ENCODE results near the gene LPAR2.
A peak's percentile ranks its signal among the peaks of the same experiment; 100 is the strongest.

LPAR2 gene

DNA sequence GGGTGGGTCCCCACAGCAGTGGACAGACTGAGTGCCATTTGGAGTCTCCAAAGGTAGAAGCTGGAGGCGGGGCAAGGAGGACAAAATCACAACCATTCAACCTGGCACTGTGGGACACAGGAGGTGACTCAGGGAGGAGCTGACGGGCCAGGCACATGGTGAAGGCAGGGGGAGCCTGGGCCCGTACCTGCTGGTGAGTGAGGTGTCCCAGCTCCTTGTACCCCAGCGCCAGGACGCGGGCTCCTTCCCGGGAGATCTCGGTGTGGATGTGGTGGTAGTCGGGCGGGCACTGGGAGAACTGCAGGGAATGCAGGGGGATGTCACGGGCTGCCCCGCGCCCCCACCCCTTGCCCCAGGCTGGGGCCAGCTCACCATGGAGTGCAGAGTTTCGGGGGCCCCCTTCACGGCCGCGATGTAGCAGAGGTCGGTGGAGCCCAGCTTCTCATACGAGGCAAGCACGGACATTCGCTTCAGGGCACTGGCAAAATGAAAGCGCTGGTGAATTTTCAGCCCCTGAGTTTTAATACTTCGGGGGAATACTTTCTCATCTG is 25.7 kb upstream of the LPAR2 start:
- DNase-seq (ENCODE audit: low spot score) = no peak

GRCh38 chr19:19652482-19653295 is 24.7 kb upstream of the LPAR2 start:
- DNase-seq (ENCODE audit: low spot score) = peak; percentile 65

GRCh38 chr19:19651076-19651475 is 23.1 kb upstream of the LPAR2 start:
- peak; percentile 64 for DNase-seq (ENCODE audit: low spot score)

GRCh38 chr19:19650331-19650730 is 22.3 kb upstream of the LPAR2 start:
- DNase-seq (ENCODE audit: low spot score) = no peak

DNA sequence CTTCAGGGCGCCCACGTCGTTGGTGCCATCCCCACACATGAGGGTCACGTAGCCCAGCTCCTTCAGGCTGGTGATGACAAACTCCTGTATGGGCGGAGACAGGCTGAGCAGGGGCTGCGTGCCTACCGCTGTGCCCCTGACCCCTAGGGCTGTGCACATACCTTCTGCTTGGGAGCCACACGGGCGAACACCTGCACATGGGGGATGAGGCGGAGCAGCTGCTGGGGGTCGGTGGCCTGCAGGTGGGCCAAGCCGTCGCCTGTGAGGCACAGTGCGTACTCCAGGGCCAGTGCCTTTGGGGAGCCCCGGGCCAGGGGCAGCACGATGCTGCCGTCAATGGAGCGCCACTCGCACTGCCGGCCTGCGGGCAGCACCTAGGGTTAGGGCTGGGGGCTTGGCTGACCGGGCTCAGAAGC is 21.6 kb upstream of the LPAR2 start:
- DNase-seq (ENCODE audit: low spot score) = no peak

DNA sequence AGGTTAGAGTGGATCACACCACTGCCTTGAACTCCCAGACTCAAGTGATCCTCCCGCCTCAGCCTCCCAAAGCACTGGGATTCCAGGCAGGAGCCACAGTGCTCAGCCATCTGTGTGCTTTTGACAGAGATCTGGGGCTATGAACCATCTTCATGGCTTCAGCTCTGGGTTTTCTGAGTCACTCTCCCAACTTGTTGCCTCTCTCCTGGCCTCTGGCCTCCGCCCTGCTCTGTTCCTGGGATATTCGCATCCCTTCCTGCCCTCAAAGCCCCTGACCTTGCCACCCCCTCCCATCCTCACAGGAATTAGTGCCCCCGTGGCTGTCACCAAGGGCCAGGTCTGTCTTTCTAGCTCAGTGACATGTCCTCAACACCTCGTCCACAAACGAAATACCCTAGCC is 21.1 kb upstream of the LPAR2 start:
- no peak for DNase-seq (ENCODE audit: low spot score)

DNA sequence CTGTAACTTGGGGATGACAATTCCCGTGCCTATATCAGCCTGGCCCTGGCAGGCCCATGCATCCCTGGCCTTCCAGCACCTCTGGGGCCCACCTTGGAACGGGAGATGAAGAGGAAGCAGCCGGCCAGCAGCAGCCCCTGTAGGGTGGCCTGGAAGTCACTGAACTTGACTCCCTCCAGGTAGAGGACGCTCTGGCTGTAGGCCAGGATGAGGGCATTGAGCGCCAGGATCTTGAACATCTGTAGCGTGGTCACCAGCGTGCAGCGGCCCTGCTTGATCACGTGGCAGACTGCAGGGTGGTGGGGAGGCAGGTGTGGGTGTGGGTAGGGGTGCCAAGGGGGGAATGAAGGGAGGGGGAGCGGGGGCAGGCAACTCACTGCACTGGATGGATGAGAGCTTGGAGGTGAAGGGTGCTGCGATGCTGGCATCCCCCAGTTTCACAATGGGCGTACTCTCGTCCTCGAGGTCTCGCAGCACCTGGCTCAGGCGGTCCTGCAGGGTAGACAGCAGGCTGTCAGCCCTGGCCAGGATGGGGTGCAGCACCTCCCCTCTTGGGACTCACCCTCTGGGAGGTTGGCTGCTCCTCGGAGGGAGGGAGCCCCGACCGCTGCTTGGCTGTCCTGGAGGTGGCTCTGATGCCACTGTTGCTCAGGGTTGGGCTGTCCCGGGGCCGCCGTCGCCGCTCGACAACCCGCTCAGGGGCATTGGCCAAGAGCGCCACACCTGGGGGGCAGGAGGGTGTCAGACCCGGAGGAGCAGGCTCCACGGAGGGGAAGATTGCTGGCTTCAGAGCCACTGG is 19.2 kb upstream of the LPAR2 start:
- DNase-seq (ENCODE audit: low spot score) = no peak

GRCh38 chr19:19645233-19645870 is 17.3 kb upstream of the LPAR2 start:
- no peak for DNase-seq (ENCODE audit: low spot score)

DNA sequence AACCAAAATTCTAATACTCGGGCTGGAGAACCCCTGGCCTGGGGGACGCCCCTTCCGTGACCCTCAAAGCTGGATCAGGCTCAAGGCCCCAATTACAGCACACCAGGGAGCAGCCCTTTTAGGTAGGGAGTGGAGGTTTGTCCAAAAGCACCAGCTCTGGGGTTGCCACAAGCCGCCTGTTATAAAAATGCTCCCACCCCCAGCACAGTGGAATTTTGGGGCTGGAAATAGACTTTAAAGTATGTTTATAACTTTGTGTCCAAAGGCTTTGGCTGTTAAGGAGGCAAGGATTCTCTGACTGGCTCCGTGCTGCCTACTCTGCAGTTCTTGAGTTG is 16.0 kb upstream of the LPAR2 start:
- DNase-seq (ENCODE audit: low spot score) = no peak

DNA sequence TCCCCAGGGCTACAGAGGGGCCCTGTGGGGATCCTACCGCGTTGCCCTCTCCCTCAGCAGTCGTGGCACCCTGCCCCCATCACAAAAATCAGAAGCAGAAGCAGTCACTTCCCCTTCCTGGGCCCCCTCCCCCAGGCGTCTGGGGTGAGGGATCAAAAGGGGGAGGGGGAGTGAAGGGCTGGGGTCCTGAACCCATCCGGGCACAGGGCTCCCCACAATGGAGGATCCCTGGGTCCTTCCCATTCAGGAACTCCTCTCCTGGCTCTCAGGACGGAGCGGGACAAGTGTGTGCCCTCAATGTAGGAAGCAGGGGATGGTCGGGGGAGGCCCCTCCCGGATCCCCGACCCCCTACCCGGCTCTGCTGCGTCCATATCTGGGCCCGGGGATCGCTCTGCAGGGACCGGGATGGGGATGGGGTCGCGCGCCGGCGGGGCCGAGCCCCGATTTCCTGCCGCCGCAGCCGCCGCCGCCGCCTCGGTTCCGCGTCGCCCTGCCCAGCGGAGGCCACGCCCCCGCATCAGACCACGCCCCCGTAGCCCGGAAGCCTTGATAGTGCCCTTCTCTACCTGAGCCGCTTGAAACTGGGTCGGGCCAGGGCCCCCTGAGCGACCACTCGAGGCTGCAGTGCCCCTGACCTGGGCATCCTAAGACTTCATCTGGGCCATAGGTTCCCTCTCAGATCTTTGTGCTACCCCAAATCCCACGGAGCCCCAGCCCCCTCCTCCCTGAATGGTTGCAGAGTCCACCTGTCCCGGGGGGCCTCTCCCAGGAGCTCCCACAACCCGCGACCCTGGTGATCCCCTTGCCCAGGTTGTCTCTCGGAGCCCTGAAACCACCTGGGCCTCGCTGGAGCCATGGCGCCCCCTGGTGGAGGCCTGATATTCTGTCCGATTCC is 15.4 kb upstream of the LPAR2 start, which contains the start of gene GMIP:
Gene GMIP, minus strand, starts transcription at position 500 of the 896 bp plus-strand sequence. Its CDS starts 128 bp downstream, at position 372.
- peak; percentile 82 for DNase-seq (ENCODE audit: low spot score)

DNA sequence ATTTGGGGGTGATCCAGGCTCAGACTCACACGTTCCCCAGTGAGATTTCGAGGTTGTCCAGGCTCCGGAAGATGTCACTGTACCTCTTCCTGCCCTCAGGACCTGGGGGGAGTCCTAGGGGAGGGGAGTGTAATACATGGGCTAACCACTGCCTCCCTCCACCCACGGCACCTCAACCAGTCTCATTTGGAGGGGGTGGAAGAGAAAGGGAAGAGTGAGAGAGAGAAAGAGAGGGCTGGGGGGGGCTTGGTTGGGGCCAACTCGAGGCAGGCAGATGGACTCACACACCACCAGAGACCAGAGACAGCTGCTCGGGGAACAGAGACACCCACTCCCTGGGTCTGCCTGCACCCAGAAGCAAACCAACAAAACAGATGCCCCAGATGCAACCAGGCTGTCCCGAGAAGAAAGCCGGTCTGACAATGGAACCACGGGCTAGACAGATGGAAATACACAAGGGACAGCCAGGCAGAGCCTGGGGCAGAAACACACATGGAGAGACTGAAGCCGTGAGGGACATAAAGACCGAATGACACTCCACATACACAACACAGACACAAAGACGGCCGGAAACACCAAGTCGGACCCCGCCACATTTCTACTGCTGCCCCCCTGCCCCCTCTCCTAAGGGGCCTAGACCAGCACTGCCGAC is 14.6 kb upstream of the LPAR2 start:
- no peak for DNase-seq (ENCODE audit: low spot score)

DNA sequence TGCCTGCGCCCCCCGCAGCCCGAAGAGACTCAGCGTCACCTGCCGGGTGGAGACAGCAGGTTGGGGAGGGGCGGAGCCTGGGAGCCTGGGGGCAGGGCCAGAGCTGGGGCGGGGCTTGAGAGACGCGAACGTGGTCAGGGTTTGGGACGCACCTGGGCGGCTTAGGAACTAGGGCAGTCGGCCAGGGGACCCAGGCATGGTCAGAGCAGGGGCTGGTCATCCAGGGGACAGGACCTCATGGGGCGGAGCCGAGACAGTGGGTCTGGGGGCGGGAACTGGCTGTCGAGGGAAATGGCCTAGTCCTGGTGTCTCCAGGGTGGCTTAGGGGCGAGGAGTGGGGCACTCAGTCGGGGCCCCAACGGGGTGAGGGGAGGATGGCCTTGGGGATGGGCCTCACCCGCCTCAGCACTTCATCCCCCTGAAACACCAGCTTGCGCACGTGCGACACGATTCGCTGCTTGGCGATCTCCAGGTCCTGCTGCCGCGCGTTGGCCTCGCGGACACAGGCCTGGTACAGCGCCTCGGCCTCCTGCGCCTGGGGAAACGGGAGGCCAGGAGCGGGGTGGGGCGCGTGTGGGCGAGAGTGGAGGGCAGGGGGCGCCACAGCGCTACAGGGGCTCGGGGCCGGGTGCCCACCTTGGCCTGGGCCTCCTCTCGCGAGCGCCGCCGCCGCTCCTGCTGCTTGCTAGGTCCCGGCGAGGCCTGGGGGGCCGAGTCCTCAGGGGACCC is 9.7 kb upstream of the LPAR2 start:
- no peak for DNase-seq (ENCODE audit: low spot score)

DNA sequence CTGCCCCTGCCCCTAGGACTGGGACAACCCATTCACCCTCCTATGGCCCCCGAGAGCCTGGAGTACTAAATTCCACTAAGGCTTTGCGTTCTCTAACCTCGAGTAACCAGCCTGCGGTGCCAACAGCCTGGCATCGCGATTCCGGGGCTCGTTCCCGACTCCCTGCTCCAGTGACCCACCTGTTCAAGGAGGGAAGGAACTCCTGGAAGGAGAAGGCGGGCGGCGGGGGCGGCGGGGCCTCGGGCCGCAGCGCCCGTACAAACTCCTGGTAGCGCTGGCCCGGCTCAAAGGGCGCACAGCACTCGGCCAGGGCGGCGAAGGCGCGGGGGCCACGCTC is 9.1 kb upstream of the LPAR2 start:
- DNase-seq (ENCODE audit: low spot score) = no peak

DNA sequence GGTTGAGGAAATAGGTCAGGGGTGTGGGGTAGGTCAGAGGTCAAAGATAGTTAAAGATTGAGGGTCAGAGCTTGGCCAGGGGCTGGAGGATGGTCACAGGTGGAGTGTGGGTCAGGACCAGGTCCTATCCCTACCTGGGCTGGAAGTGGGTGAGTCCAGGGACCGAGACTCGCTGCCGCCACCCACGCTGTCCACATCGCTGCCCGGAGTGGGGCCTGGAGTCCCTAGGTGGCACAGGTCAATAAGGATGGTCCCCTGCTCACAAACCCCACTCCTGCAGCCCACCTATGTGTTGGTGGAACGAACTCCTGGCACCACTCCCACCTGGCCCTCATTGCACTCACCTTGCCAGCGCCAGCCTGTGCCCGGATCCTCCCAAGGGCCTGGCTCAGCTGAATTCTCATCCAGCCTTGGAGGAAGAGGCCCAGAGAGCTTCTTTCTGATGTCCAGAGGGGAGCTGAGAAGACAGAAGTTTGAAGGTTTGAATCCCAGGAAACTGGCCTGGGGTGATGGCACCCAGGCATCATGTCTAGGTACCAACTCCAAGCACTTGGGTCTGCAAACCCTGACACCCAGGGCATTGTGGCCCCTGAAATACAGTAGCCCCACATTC is 8.7 kb upstream of the LPAR2 start:
- peak; percentile 61 for DNase-seq (ENCODE audit: low spot score)

GRCh38 chr19:19635313-19635702 is 7.3 kb upstream of the LPAR2 start:
- DNase-seq (ENCODE audit: low spot score) = no peak

DNA sequence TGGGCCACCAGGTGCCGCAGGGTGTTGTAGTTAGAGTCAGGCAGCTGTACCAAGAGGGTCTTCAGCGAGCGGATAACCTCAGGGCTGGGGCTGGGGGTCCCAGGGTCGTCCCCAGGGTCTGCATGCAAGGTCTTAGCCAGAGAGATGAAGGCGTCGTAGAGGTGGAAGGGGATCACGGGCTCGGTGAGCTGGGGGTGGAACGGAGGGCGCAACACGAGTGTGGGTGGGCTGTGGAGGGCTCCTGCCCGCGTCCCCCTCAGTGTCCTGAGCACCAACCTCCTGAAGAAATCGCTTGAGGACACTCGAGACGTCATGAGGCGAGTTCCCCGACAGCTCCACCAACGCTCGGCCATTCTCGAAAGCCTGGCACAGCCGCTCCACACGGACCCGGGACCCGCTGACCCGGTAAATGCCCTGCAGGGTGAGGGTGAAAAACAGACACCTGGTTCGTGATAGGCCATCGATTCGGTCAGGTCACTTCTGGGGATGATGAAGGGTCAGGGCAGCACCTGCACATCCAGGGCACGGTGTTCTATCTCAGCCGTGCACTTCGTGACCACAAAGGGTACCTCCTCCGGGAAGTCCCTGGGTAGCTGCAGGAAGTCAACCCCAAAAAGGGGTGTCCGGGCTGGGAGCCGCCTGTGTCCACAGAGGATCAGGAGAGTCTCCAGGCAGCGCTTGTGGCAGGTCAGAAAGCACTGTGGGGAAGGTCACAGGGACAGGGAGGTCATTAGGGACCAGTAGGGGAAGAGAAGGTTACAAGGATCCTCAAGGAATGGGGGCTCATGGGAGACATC is 6.7 kb upstream of the LPAR2 start:
- DNase-seq (ENCODE audit: low spot score) = no peak

- no peak for DNase-seq (ENCODE audit: low spot score)
Observed at GRCh38 chr19:19633711-19634515, 5.9 kb upstream of the LPAR2 start.

DNA sequence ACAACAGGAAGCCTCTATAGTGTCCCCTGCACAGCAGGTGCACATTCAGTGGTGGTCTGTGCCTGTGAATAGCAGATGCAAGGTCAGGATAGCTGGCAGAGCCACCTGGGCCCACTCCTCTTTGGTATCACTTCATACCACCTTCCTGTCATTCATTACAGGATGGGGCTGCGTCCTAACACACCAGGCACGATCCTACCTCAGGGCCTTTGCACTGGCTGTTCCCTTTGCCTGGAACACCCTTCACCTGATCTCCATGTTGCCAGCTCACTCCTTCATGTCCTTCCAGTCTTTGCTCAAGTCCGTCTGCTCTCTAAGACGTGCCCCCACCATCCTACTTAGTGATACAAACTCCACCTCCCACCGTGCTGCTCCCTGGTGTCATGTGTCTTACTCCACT is 4.6 kb upstream of the LPAR2 start:
- DNase-seq (ENCODE audit: low spot score) = no peak
